Stomach smooth muscle (tissue), 2 donors: ENCODE results near the gene KIF5A.

Experiments
- H3K27ac ChIP-seq: one replicate; pipeline ENCODE4 v1.7.0; 2013; ENCODE audit warnings: mild to moderate bottlenecking, low read length, inconsistent platforms
- H3K27me3 ChIP-seq, 2 donors: one replicate each; pipeline ENCODE4 v1.7.0; 2013; ENCODE audit warnings: low read length in 2 of 2; ENCODE audit not compliant: insufficient read depth in 2 of 2, control insufficient read depth in 1 of 2
- H3K36me3 ChIP-seq, 2 donors: one replicate each; pipeline ENCODE4 v1.7.0; 2013; ENCODE audit warnings: low read length in 2 of 2; ENCODE audit not compliant: control insufficient read depth in 2 of 2, insufficient read depth in 2 of 2
- H3K4me1 ChIP-seq: one replicate; pipeline ENCODE4 v1.7.0; 2013; ENCODE audit warnings: low read length; ENCODE audit not compliant: control insufficient read depth, insufficient read depth
- H3K4me3 ChIP-seq, 2 donors: one replicate each; pipeline ENCODE4 v1.7.0; 2013; ENCODE audit warnings: low read length in 2 of 2
- H3K9ac ChIP-seq, 2 donors: one replicate each; pipeline ENCODE4 v1.7.0; 2013; ENCODE audit warnings: low read length in 2 of 2, mild to moderate bottlenecking in 1 of 2
- H3K9me3 ChIP-seq, 2 donors: one replicate each; pipeline ENCODE4 v1.7.0; 2013; ENCODE audit warnings: low read length in 2 of 2; ENCODE audit not compliant: control insufficient read depth in 2 of 2
- donor health status: healthy.
- donor health status: Pancreatic carcinoma.

Gene KIF5A

GRCh38 chr12:57520053-57520818 lies 29.6 kb upstream of the KIF5A start, which contains the start of gene DDIT3:
TSS of gene DDIT3 (minus strand) at chr12:57520514. CDS start at chr12:57517406, 3,108 bp downstream.
- Histone ChIP-seq H3K9me3 (no peaks in the 10 kb centered on the region), H3K27ac (peak within 1 kb of the TSS; percentile 100), H3K27me3 (no peaks in the 10 kb centered on the region), H3K4me3 (peak within 1 kb of the TSS; percentile 99 to 100), H3K36me3 (peaks cover 28 to 30% of the 10 kb centered on the region in 2 donors), H3K9ac (peak within 1 kb of the TSS; percentile 99 to 100), H3K4me1 (peaks cover 69% of the 10 kb centered on the region)

- Histone ChIP-seq H3K27ac (peak overlapping the region; percentile 100), H3K36me3 (peaks cover 17 to 22% of the 10 kb centered on the region in 2 donors), H3K4me3 (peak overlapping the region; percentile 48 to 86), H3K9me3 (no peaks in the 10 kb centered on the region), H3K4me1 (peaks cover 74% of the 10 kb centered on the region), H3K9ac (peak overlapping the region; percentile 64 to 93), H3K27me3 (no peaks in the 10 kb centered on the region)
These were observed 28.3 kb upstream of the KIF5A start for GRCh38 chr12:57521525-57522010.

- Histone ChIP-seq H3K36me3 (peaks cover 14 to 20% of the 10 kb centered on the region in 2 donors), H3K27me3 (no peaks in the 10 kb centered on the region), H3K4me3 (peak within 1 kb of the TSS; percentile 67 to 86), H3K9me3 (no peaks in the 10 kb centered on the region), H3K27ac (peak within 1 kb of the TSS; percentile 100), H3K4me1 (peaks cover 70% of the 10 kb centered on the region), H3K9ac (peak within 1 kb of the TSS; percentile 69 to 93)
These were observed 27.6 kb upstream of the KIF5A start, which contains the start of gene MBD6 for GRCh38 chr12:57522011-57522886. TSS of gene MBD6 (plus strand) at chr12:57522824. CDS start at chr12:57524304, 1,480 bp downstream.

- Histone ChIP-seq H3K4me3 (peak overlapping the region; percentile 67 to 86), H3K9ac (peak overlapping the region; percentile 69 to 86), H3K27ac (peak overlapping the region; percentile 85), H3K9me3 (no peaks in the 10 kb centered on the region), H3K27me3 (no peaks in the 10 kb centered on the region), H3K36me3 (peaks cover 14 to 24% of the 10 kb centered on the region in 2 donors), H3K4me1 (peaks cover 62% of the 10 kb centered on the region)
These were observed 26.7 kb upstream of the KIF5A start for GRCh38 chr12:57522887-57523705.

DNA sequence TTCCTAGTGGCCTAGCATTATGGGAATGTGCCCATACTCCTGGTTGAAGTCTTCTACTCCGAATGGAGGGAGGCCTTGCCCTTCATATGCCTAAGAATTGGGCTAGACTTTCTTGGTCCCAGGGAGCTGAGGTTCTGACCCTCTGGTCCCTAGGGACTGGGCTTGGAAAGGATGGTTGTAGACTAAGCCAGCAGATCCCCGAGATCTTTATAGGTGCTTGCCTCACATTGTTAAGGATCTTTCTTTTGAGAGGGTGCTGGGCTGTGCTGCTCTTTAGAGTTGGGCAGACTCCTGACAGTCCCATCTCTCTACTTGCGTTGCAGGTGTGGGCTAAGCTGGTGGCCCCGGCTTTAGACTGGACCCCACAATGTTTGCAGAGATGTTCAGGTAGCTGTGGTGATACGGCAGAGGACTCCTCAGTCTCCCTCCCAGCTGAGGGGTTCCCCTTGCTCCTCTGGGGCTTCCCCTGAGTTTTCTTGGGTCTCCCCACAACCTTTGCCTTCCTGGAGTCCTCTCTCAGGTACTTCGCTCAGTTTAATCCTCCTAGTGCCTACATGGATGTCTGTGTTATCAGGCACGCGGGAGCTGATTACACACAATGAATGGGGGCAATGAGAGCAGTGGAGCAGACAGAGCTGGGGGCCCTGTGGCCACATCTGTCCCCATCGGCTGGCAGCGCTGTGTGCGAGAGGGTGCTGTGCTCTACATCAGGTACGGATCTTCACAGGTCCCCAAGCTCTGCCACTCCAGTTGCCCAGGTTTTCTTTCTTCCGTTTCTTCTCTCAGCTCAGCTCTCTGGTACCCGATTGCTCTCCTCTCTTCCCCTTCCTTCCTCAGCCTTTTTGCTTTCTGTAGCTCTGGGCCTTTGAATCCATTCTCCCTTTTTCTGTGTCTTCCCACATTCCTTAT lies 25.9 kb upstream of the KIF5A start:
- no peaks in the 10 kb centered on the region for H3K27me3 ChIP-seq
- no peaks in the 10 kb centered on the region for H3K9me3 ChIP-seq
- H3K27ac ChIP-seq: peak overlapping the region; percentile 85
- H3K36me3 ChIP-seq: peaks cover 18 to 26% of the 10 kb centered on the region in 2 donors
- peaks cover 53% of the 10 kb centered on the region for H3K4me1 ChIP-seq
- H3K4me3 ChIP-seq: peak overlapping the region; percentile 67 to 86
- H3K9ac ChIP-seq: peak overlapping the region; percentile 69 to 86

GRCh38 chr12:57524814-57525614 lies 24.8 kb upstream of the KIF5A start:
- no peaks in the 10 kb centered on the region for H3K9me3 ChIP-seq
- peak overlapping the region in 1 of 2 donors; percentile 86 for H3K4me3 ChIP-seq
- H3K27me3 ChIP-seq: no peaks in the 10 kb centered on the region
- H3K27ac ChIP-seq: peak overlapping the region; percentile 85
- peaks cover 24 to 31% of the 10 kb centered on the region in 2 donors for H3K36me3 ChIP-seq
- H3K4me1 ChIP-seq: peaks cover 43% of the 10 kb centered on the region
- peak overlapping the region in 1 of 2 donors; percentile 69 for H3K9ac ChIP-seq

- no peak overlapping the region for H3K27ac ChIP-seq
- no peak overlapping the region for H3K9ac ChIP-seq
- peaks cover 32 to 39% of the 10 kb centered on the region in 2 donors for H3K36me3 ChIP-seq
These were observed 24.0 kb upstream of the KIF5A start for GRCh38 chr12:57525615-57526383.

DNA sequence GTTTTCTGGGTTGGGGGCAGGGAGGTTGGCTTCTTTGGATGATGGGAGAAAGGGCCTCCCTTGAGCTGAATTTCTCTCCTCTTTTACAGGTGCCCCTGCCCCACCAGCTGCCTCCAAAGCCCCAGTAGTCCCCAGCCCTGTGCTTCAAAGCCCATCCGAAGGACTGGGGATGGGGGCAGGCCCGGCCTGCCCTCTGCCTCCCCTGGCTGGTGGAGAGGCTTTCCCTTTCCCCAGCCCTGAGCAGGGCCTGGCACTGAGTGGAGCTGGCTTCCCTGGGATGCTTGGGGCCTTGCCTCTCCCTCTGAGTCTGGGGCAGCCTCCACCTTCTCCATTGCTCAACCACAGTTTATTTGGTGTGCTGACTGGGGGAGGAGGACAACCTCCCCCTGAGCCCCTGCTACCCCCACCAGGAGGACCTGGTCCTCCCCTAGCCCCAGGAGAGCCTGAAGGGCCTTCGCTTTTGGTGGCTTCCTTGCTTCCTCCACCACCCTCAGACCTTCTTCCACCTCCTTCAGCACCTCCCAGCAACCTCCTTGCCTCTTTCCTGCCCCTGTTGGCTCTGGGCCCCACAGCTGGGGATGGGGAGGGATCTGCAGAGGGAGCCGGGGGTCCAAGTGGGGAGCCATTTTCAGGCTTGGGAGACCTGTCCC lies 23.2 kb upstream of the KIF5A start:
- no peaks in the 10 kb centered on the region for H3K9me3 ChIP-seq
- no peaks in the 10 kb centered on the region for H3K27me3 ChIP-seq
- H3K9ac ChIP-seq: no peak overlapping the region
- H3K4me1 ChIP-seq: peaks cover 32% of the 10 kb centered on the region
- no peak overlapping the region for H3K27ac ChIP-seq
- H3K36me3 ChIP-seq: peaks cover 35 to 47% of the 10 kb centered on the region in 2 donors
- H3K4me3 ChIP-seq: no peak overlapping the region

More at GRCh38 chr12:57525615-57526383, 24.0 kb upstream of the KIF5A start:
- H3K4me1 ChIP-seq: peaks cover 40% of the 10 kb centered on the region
- no peak overlapping the region for H3K4me3 ChIP-seq
- no peaks in the 10 kb centered on the region for H3K27me3 ChIP-seq
- no peaks in the 10 kb centered on the region for H3K9me3 ChIP-seq
